ENCODE results near the gene OTUD7B. TPM values are rescaled to one million over a fixed set of nuclear protein-coding genes. Genes with fewer than 3 reads are reported as not detected.

Gene OTUD7B
- total RNA-seq, 1 donor from 2014 or later = 15.7 TPM

GRCh38 chr1:150024156-150024555 is 13.6 kb upstream of the OTUD7B start:
- Histone ChIP-seq H3K4me1 (ENCODE audit: control insufficient read depth in 3 of 3, insufficient read depth in 3 of 3, low read length in 3 of 3) (peaks cover 4 to 7% (median 7%) of the 10 kb centered on the region in 3 donors), H3K27me3 (ENCODE audit: control insufficient read depth in 3 of 3, insufficient read depth in 3 of 3, low read length in 3 of 3) (no peaks in the 10 kb centered on the region), H3K27ac (ENCODE audit: low read depth, low read length) (no peak overlapping the region), H3K9me3 (ENCODE audit: control insufficient read depth in 3 of 3, low read length in 3 of 3) (no peaks in the 10 kb centered on the region), H3K4me3 (ENCODE audit: low read length in 3 of 3) (no peak overlapping the region), H3K36me3 (ENCODE audit: control insufficient read depth in 3 of 3, insufficient read depth in 3 of 3, low read length in 3 of 3) (no peaks in the 10 kb centered on the region), H3K9ac (ENCODE audit: low read depth in 1 of 3, low read length in 3 of 3) (no peak overlapping the region)

- Histone ChIP-seq H3K27me3 (ENCODE audit: control insufficient read depth in 3 of 3, insufficient read depth in 3 of 3, low read length in 3 of 3) (no peaks in the 10 kb centered on the region), H3K36me3 (ENCODE audit: control insufficient read depth in 3 of 3, insufficient read depth in 3 of 3, low read length in 3 of 3) (no peaks in the 10 kb centered on the region), H3K27ac (ENCODE audit: low read depth, low read length) (no peak overlapping the region), H3K4me1 (ENCODE audit: control insufficient read depth in 3 of 3, insufficient read depth in 3 of 3, low read length in 3 of 3) (peaks cover 5 to 9% (median 7%) of the 10 kb centered on the region in 3 donors), H3K9me3 (ENCODE audit: control insufficient read depth in 3 of 3, low read length in 3 of 3) (no peaks in the 10 kb centered on the region), H3K9ac (ENCODE audit: low read depth in 1 of 3, low read length in 3 of 3) (no peak overlapping the region), H3K4me3 (ENCODE audit: low read length in 3 of 3) (no peak overlapping the region)
Observed at GRCh38 chr1:150022357-150022756, 11.8 kb upstream of the OTUD7B start.

- Histone ChIP-seq H3K27ac (ENCODE audit: low read depth, low read length) (peak overlapping the region; percentile 72), H3K4me1 (ENCODE audit: control insufficient read depth in 3 of 3, insufficient read depth in 3 of 3, low read length in 3 of 3) (peaks cover 7 to 12% (median 8%) of the 10 kb centered on the region in 3 donors), H3K36me3 (ENCODE audit: control insufficient read depth in 3 of 3, insufficient read depth in 3 of 3, low read length in 3 of 3) (no peaks in the 10 kb centered on the region), H3K4me3 (ENCODE audit: low read length in 3 of 3) (no peak overlapping the region), H3K9me3 (ENCODE audit: control insufficient read depth in 3 of 3, low read length in 3 of 3) (no peaks in the 10 kb centered on the region), H3K27me3 (ENCODE audit: control insufficient read depth in 3 of 3, insufficient read depth in 3 of 3, low read length in 3 of 3) (no peaks in the 10 kb centered on the region), H3K9ac (ENCODE audit: low read depth in 1 of 3, low read length in 3 of 3) (no peak overlapping the region)
Observed at GRCh38 chr1:150021191-150021694, 10.7 kb upstream of the OTUD7B start.

GRCh38 chr1:150020711-150021110 is 10.2 kb upstream of the OTUD7B start:
- H3K9me3 ChIP-seq (ENCODE audit: control insufficient read depth in 3 of 3, low read length in 3 of 3) = no peaks in the 10 kb centered on the region
- H3K27me3 ChIP-seq (ENCODE audit: control insufficient read depth in 3 of 3, insufficient read depth in 3 of 3, low read length in 3 of 3) = no peaks in the 10 kb centered on the region
- H3K9ac ChIP-seq (ENCODE audit: low read depth in 1 of 3, low read length in 3 of 3) = no peak overlapping the region
- H3K36me3 ChIP-seq (ENCODE audit: control insufficient read depth in 3 of 3, insufficient read depth in 3 of 3, low read length in 3 of 3) = no peaks in the 10 kb centered on the region
- peaks cover 7 to 12% (median 8%) of the 10 kb centered on the region in 3 donors for H3K4me1 ChIP-seq (ENCODE audit: control insufficient read depth in 3 of 3, insufficient read depth in 3 of 3, low read length in 3 of 3)
- H3K27ac ChIP-seq (ENCODE audit: low read depth, low read length) = peak overlapping the region; percentile 72
- H3K4me3 ChIP-seq (ENCODE audit: low read length in 3 of 3) = no peak overlapping the region

- Histone ChIP-seq H3K27me3 (ENCODE audit: control insufficient read depth in 3 of 3, insufficient read depth in 3 of 3, low read length in 3 of 3) (no peaks in the 10 kb centered on the region), H3K4me3 (ENCODE audit: low read length in 3 of 3) (no peak overlapping the region), H3K9ac (ENCODE audit: low read depth in 1 of 3, low read length in 3 of 3) (no peak overlapping the region)
Observed at GRCh38 chr1:150018165-150018564, 7.6 kb upstream of the OTUD7B start.

GRCh38 chr1:150017206-150017750 is 6.8 kb upstream of the OTUD7B start:
- Histone ChIP-seq H3K27ac (ENCODE audit: low read depth, low read length) (no peak overlapping the region), H3K9ac (ENCODE audit: low read depth in 1 of 3, low read length in 3 of 3) (no peak overlapping the region), H3K4me3 (ENCODE audit: low read length in 3 of 3) (no peak overlapping the region), H3K27me3 (ENCODE audit: control insufficient read depth in 3 of 3, insufficient read depth in 3 of 3, low read length in 3 of 3) (no peaks in the 10 kb centered on the region), H3K9me3 (ENCODE audit: control insufficient read depth in 3 of 3, low read length in 3 of 3) (no peaks in the 10 kb centered on the region), H3K4me1 (ENCODE audit: control insufficient read depth in 3 of 3, insufficient read depth in 3 of 3, low read length in 3 of 3) (peaks cover 7 to 12% (median 8%) of the 10 kb centered on the region in 3 donors), H3K36me3 (ENCODE audit: control insufficient read depth in 3 of 3, insufficient read depth in 3 of 3, low read length in 3 of 3) (no peaks in the 10 kb centered on the region)

More at GRCh38 chr1:150018165-150018564, 7.6 kb upstream of the OTUD7B start:
- H3K27ac ChIP-seq (ENCODE audit: low read depth, low read length) = no peak overlapping the region
- H3K4me1 ChIP-seq (ENCODE audit: control insufficient read depth in 3 of 3, insufficient read depth in 3 of 3, low read length in 3 of 3) = peaks cover 7 to 12% (median 8%) of the 10 kb centered on the region in 3 donors
- no peaks in the 10 kb centered on the region for H3K36me3 ChIP-seq (ENCODE audit: control insufficient read depth in 3 of 3, insufficient read depth in 3 of 3, low read length in 3 of 3)
- no peaks in the 10 kb centered on the region for H3K9me3 ChIP-seq (ENCODE audit: control insufficient read depth in 3 of 3, low read length in 3 of 3)

GRCh38 chr1:150015651-150016131 is 5.2 kb upstream of the OTUD7B start:
- H3K9ac ChIP-seq (ENCODE audit: low read depth in 1 of 3, low read length in 3 of 3) = no peak overlapping the region
- H3K27ac ChIP-seq (ENCODE audit: low read depth, low read length) = no peak overlapping the region
- no peaks in the 10 kb centered on the region for H3K36me3 ChIP-seq (ENCODE audit: control insufficient read depth in 3 of 3, insufficient read depth in 3 of 3, low read length in 3 of 3)
- no peaks in the 10 kb centered on the region for H3K27me3 ChIP-seq (ENCODE audit: control insufficient read depth in 3 of 3, insufficient read depth in 3 of 3, low read length in 3 of 3)
- H3K4me3 ChIP-seq (ENCODE audit: low read length in 3 of 3) = no peak overlapping the region
- H3K4me1 ChIP-seq (ENCODE audit: control insufficient read depth in 3 of 3, insufficient read depth in 3 of 3, low read length in 3 of 3) = peaks cover 4% of the 10 kb centered on the region in 3 donors
- H3K9me3 ChIP-seq (ENCODE audit: control insufficient read depth in 3 of 3, low read length in 3 of 3) = no peaks in the 10 kb centered on the region

- H3K4me3 ChIP-seq (ENCODE audit: low read length in 3 of 3) = no peak overlapping the region
- H3K4me1 ChIP-seq (ENCODE audit: control insufficient read depth in 3 of 3, insufficient read depth in 3 of 3, low read length in 3 of 3) = peaks cover 9 to 25% (median 11%) of the 10 kb centered on the region in 3 donors
- H3K36me3 ChIP-seq (ENCODE audit: control insufficient read depth in 3 of 3, insufficient read depth in 3 of 3, low read length in 3 of 3) = no peaks in the 10 kb centered on the region
- no peak overlapping the region for H3K9ac ChIP-seq (ENCODE audit: low read depth in 1 of 3, low read length in 3 of 3)
- H3K9me3 ChIP-seq (ENCODE audit: control insufficient read depth in 3 of 3, low read length in 3 of 3) = no peaks in the 10 kb centered on the region
- no peak overlapping the region for H3K27ac ChIP-seq (ENCODE audit: low read depth, low read length)
- H3K27me3 ChIP-seq (ENCODE audit: control insufficient read depth in 3 of 3, insufficient read depth in 3 of 3, low read length in 3 of 3) = no peaks in the 10 kb centered on the region
Observed at GRCh38 chr1:150012611-150013010, 2.1 kb upstream of the OTUD7B start.

- Histone ChIP-seq H3K9ac (ENCODE audit: low read depth in 1 of 3, low read length in 3 of 3) (peak overlapping the region; percentile 93 to 99 (median 98)), H3K4me3 (ENCODE audit: low read length in 3 of 3) (peak overlapping the region; percentile 94 to 96 (median 95)), H3K36me3 (ENCODE audit: control insufficient read depth in 3 of 3, insufficient read depth in 3 of 3, low read length in 3 of 3) (peaks cover 0 to 2% (median 0%) of the 10 kb centered on the region in 3 donors), H3K4me1 (ENCODE audit: control insufficient read depth in 3 of 3, insufficient read depth in 3 of 3, low read length in 3 of 3) (peaks cover 7 to 32% (median 24%) of the 10 kb centered on the region in 3 donors), H3K9me3 (ENCODE audit: control insufficient read depth in 3 of 3, low read length in 3 of 3) (no peaks in the 10 kb centered on the region), H3K27ac (ENCODE audit: low read depth, low read length) (peak overlapping the region; percentile 100), H3K27me3 (ENCODE audit: control insufficient read depth in 3 of 3, insufficient read depth in 3 of 3, low read length in 3 of 3) (no peaks in the 10 kb centered on the region)
Observed at GRCh38 chr1:150009604-150010392, 728 bp downstream of the OTUD7B start.

GRCh38 chr1:150008699-150009098 is 1.8 kb downstream of the OTUD7B start:
- Histone ChIP-seq H3K4me1 (ENCODE audit: control insufficient read depth in 3 of 3, insufficient read depth in 3 of 3, low read length in 3 of 3) (peaks cover 7 to 32% (median 26%) of the 10 kb centered on the region in 3 donors), H3K27me3 (ENCODE audit: control insufficient read depth in 3 of 3, insufficient read depth in 3 of 3, low read length in 3 of 3) (no peaks in the 10 kb centered on the region)

More at GRCh38 chr1:150008699-150009098, 1.8 kb downstream of the OTUD7B start:
- Histone ChIP-seq H3K27ac (ENCODE audit: low read depth, low read length) (peak overlapping the region; percentile 100), H3K9me3 (ENCODE audit: control insufficient read depth in 3 of 3, low read length in 3 of 3) (no peaks in the 10 kb centered on the region), H3K36me3 (ENCODE audit: control insufficient read depth in 3 of 3, insufficient read depth in 3 of 3, low read length in 3 of 3) (peaks cover 0 to 2% (median 0%) of the 10 kb centered on the region in 3 donors), H3K9ac (ENCODE audit: low read depth in 1 of 3, low read length in 3 of 3) (peak overlapping the region; percentile 93 to 99 (median 98)), H3K4me3 (ENCODE audit: low read length in 3 of 3) (peak overlapping the region; percentile 94 to 96 (median 95))

Data from skeletal muscle tissue (tissue), 4 donors.